ENCODE data around the gene ITGA4.

GRCh38 chr2:181474222-181474881, 17.2 kb downstream of the ITGA4 start:
- TF ChIP-seq EZH2 (IDR thresholded peaks at IDR 0.05; ENCODE audit: borderline replicate concordance, low read depth, low read length, severe bottlenecking) (no peak), CTCF (IDR thresholded peaks at IDR 0.05; ENCODE audit: extremely low read depth in 1 of 2, insufficient read depth in 1 of 2, low read depth in 1 of 2, low read length in 2 of 2) (no peak), POLR2AphosphoS5 (IDR thresholded peaks at IDR 0.05; ENCODE audit: insufficient read depth, low read depth, low read length) (no peak)

Measured in endothelial cell of umbilical vein (primary cell).